Aortic smooth muscle cell (primary cell): ENCODE measurements around the gene FHL3. TPM values are rescaled to one million over a fixed set of nuclear protein-coding genes. Genes with fewer than 3 reads are reported as not detected.

Experiments used
- total RNA-seq: library from RNA; depleted of rRNA; stranded (reverse); fragments of >200 nt; gene quantifications from 2 replicates; pipeline ENCODE4 v1.2.3, GENCODE V29; 2014

FHL3 gene, protein sequence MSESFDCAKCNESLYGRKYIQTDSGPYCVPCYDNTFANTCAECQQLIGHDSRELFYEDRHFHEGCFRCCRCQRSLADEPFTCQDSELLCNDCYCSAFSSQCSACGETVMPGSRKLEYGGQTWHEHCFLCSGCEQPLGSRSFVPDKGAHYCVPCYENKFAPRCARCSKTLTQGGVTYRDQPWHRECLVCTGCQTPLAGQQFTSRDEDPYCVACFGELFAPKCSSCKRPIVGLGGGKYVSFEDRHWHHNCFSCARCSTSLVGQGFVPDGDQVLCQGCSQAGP
- total RNA-seq, result 8.9 and 10.6 TPM in 2 replicates

DNA sequence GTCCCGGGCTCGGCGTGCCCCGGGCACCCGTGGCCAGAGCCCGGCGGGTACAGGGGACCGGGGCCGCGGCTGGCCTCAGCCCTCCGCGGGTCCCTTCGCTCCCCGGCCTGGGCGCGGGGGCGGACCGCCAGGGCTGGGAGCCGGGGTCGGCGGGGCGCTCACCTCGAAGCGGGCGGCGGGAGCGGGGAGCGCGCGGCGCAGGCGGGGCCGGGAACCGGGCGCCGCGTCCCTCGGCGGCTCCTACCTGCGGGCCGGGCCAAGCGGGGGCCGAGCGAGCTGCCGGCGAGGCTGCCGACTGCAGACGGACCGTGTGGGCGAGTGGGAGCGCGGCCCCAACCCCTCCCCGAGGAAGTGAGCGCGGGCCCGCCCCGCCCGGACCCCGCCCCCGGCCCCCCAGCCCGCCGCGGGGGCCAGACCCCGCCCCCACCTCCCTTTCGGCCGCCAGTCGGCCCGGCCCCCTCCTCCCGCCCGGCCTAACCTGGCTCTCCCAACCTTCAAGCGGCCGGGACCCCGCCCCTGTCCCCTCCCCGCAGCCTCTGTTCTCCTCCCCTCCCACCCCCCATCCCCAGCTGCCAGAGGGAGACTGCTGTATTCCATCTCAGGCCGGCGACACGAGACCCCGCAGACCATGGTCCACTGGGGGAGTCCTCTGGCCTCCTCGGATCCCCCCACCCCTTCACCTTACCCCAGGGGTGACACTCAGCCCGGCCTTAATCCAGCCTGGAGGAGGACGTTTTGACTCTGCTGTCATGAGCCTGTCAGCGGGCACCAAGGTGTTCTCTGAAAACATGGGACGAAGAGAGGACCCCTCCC lies at the start of gene FHL3:
TSS of gene FHL3 (minus strand) at position 320 of the 813 bp plus-strand sequence. CDS start 6,102 bp downstream, outside the sequence.

DNA sequence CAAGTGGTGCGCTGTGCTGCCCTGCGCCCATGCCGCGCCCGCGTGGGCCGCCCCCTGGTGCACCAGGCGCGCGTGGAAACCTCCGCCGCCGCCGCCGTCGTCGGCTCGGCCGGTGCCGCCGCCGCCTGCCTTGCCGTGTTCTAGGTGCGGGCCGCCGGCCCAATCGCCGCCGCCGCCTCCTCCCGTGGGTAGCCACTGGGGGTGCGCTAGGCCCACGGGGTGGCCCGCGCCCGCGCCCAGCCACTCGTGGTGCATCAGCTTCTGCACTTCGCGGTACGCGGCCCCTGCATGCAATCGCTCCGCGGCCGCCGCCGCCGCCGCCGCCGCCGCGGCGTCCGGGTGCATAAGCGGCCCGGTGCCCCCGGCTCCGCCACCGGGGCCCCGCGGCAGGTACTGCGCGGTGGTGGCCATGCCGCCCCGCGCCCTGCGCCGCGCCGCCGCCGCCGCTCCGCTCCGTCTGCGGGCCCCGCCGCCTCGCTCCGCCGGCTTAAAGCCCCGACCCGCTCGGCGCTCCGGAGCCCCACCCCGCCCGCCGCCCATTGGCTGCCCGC lies 41.1 kb upstream of the FHL3 start, which contains the start of gene POU3F1:
TSS of gene POU3F1 (minus strand) at position 461 of the 551 bp plus-strand sequence. CDS start at position 411, 50 bp downstream.

DNA sequence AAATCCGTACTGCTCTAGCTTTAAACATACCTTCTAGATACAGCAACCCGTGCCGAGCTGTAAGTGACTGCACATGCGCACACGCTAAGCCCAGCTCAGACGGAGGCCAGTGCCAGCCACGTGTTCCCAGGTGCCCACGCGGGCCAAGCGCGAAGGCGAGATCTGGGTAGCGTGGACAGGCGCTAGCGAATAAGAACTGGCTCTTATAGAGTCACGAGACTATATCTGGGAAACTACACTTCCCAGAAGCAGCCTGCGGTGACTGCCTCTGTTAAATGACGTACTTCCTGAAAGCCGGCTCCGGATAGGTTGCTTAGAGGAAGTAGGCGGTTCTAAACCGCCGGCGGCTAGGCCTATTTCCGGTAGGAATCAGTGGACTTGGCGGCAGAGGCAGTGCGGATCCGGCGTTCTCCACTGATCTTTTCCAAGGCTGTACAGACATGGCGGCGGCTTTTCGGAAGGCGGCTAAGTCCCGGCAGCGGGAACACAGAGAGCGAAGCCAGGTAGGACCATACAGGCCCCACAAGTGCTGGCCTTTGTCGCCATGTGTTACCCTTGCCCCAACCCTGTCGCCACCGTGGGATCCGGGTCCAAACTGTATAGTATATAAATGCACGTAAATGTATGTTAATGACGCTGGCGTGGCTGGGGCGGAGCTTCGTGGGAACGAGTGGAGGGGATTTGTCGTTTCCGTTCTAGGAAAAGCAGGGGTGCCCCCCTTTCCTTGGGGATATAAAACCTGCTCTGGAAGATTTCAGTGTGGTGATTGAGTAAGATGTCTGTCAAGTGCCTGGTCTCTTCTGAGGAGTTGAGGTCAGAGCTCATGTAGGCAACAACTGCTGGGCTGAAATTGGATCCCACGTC lies 7.3 kb upstream of the FHL3 start, which contains the start of gene UTP11:
TSS of gene UTP11 (plus strand) at position 372 of the 864 bp plus-strand sequence. CDS start at position 441, 69 bp downstream.

Other genes starting within 250 kb of the FHL3 start
- gene EPHA10, start 240.4 kb downstream of the FHL3 start, total RNA-seq, result not detected in 2 replicates
- 0.99 and 2.2 TPM in 2 replicates for gene MANEAL, start 211.7 kb downstream of the FHL3 start, total RNA-seq
- gene C1orf122, start 197.7 kb downstream of the FHL3 start, total RNA-seq, result 23.1 and 26.7 TPM in 2 replicates
- gene YRDC, start 197.3 kb downstream of the FHL3 start, total RNA-seq, result 10.3 and 12.4 TPM in 2 replicates
- gene MTF1, start 145.9 kb downstream of the FHL3 start, total RNA-seq, result 2.5 and 3.4 TPM in 2 replicates
- 27.4 and 30.4 TPM in 2 replicates for gene INPP5B, start 58.5 kb downstream of the FHL3 start, total RNA-seq
- gene SF3A3, start 15.5 kb downstream of the FHL3 start, total RNA-seq, result 105 and 109 TPM in 2 replicates
- 36.2 and 38.3 TPM in 2 replicates for gene UTP11, start 7.2 kb upstream of the FHL3 start, total RNA-seq
- not detected in 2 replicates for gene POU3F1, start 41.3 kb upstream of the FHL3 start, total RNA-seq